ENCODE data around the gene GUCY1B1. TPM values are rescaled to one million over a fixed set of nuclear protein-coding genes. Genes with fewer than 3 reads are reported as not detected.
"Not testable (repeated sequence)": the region's sequence is repeated elsewhere in the genome, so short reads cannot be mapped to it uniquely, and the experiment has no call there.

The GUCY1B1 gene
- total RNA-seq, 1 experiment from 2014 or later, result 3.4 TPM

GRCh38 chr4:155761916-155762315 lies 3.1 kb downstream of the GUCY1B1 start:
- no peak for DNase-seq (ENCODE audit: low read depth)

- DNase-seq (ENCODE audit: low read depth), result no peak
Measured at GRCh38 chr4:155762334-155762733, 3.5 kb downstream of the GUCY1B1 start.

- no peak for DNase-seq (ENCODE audit: low read depth)
Measured at GRCh38 chr4:155763551-155763950, 4.7 kb downstream of the GUCY1B1 start.

DNA sequence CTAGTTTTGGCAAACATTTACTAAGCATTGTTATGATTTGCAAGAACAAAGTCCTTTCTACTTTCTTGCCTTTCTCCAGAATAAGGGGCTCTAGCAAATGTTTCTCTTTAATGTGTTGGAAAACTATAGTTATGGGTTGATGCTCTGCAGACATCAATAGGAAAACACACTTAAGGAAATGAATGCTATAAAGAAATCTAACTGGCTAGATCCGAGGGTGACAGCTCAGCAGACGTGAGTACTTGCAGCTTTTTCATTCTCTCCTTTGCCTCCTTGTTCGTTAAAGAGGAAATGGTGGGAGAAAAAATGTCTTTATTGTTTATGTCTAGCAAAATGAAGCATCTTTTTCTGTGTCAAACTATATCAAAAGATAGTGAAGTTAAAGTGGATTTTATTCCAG lies 6.3 kb downstream of the GUCY1B1 start:
- DNase-seq (ENCODE audit: low read depth), result no peak

- DNase-seq (ENCODE audit: low read depth), result no peak
Measured at GRCh38 chr4:155766622-155767021, 7.8 kb downstream of the GUCY1B1 start.

- DNase-seq (ENCODE audit: low read depth), result no peak
Measured at GRCh38 chr4:155768370-155768769, 9.5 kb downstream of the GUCY1B1 start.

DNA sequence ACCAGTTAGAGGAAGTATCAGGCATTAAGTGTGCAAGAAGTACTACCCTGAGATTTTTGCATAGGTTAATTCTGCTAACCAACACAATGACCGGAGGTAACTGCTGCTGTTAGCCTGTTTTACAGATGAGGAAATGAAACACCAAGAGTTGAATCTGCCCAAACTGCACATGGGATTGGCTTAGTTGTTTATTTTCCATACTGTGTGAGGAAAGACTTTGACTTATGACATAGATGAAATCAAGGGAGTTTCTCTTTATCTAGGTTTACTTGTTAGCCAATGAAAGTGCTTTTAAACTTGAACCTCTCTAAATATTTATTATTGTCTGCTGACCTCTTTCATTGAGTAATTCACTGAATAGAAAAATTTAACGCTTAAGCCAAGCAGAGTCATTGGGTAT lies 10.3 kb downstream of the GUCY1B1 start:
- DNase-seq (ENCODE audit: low read depth), result no peak

DNA sequence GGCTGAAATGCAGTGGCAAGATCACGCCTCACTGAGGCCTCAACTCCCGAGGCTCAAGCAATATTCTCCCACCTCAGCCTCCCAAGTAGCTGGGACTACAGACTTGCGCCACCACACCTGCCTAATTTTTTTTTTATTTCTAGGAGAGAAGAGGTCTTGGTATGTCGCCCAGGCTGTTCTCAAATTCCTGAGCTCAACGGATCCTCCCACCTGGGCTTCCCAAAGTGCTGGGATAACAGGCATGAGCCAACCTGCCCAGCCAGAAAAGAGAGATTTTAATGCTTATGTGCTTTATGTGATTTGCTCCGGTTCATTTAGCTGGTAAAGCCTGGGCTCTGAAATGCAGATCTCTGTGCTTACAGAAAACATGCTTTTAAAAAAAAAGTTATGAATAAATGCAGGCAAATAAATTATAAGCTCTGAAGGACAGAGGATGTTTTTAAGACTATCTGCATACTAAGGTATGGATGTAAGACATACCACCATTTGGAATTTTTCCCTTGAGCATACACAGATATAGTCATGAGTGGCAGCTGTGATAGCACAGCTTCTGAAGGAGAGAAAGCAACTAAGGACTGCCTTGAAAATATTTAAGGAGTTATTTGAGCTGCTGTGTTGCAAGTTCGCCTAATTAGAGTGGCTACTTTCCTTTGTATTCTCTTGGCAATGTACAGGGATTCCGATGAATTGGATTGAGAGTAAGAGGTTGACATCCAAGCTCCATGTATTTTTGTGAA lies 13.8 kb downstream of the GUCY1B1 start:
- no peak for DNase-seq (ENCODE audit: low read depth)

DNA sequence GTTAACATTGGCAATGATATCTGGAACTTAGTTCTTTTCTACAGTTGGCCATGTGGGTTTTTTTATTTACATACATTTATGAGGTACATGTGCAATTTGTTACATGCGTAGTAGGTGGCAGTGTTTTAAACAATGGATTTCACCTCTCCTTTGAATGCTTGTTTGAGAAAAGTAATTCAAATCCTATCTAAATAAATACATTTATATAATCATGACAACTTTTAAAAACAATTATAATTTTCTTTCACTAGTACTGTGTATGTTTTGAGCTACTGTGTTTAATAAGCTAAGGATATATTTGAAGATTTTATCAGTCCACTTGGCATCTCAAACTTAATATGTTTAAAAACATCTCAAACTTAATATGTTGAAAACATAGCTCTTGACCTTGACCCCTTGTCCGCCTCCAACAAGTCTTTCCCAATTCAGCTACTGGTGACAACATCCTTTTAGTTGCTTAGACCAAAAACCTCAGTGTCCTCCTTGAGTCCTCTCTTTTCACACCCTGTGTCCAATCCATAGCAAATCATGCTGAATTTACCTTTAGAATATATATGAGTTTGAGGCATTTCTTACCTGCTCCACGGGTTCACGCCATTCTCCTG lies 14.5 kb downstream of the GUCY1B1 start:
- no peak for DNase-seq (ENCODE audit: low read depth)

GRCh38 chr4:155774033-155774432 lies 15.2 kb downstream of the GUCY1B1 start:
- DNase-seq (ENCODE audit: low read depth), result no peak

DNA sequence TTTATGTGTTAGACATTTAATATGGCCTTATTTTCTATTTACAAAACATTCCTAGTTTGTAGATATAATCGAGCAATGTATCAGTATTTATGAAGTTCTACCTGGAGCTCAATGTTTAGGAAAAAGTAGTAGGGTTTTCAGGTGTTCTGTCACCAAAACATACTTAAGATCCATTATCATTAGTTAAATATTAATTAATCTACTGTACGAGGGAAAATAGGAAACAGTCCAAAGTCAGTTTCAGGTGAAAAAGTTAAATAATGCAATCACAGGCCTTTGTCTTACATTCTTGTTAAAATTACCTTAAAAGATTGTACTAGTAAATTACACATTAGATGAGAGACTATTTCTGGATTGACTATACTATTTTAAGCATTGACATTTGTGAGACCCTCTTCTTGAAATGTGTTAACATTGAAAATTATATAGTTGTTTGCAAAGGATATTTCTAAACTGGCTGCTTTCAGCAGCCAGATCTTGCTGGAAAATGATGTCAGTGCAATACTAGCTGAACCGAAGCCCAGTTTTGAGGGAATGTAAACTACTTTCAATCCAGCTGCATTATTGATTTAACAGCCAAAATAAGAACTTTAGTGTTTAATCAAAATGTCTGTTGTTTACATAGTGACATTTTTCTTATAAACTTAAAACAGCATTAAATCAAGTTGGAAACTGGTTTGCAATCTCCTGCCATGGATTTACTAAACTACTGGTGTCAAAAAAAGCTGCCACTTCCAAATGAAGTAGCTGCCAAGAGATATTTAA lies 19.3 kb downstream of the GUCY1B1 start:
- DNase-seq (ENCODE audit: low read depth), result no peak

- no peak for DNase-seq (ENCODE audit: low read depth)
Measured at GRCh38 chr4:155780775-155781174, 22.0 kb downstream of the GUCY1B1 start.

DNA sequence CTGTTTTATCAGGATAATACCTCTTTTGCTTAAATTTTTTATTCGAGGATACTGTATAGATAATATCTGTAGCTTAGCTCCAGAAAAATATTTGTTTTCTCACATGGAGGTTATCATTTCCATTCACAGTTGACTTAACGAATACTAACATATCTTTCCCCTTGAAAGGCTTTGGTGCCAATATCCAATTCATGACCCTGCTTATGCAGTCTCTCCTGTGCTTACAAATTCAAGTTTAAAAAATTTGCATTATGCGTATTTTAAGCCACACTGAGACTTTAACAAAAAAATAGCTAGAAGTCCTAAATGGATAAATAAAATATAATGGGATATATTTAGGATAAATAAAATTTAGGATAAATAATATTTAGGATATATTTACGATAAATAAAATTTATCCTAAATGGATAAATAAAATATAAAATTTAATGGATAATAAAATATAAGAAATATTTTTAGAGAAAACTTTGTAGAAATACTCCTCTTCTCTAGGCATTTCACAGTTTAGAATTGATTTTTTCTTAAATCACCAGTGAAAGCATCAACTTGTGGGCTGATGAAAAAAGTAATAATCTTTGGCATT lies 22.5 kb downstream of the GUCY1B1 start:
- no peak for DNase-seq (ENCODE audit: low read depth)

DNA sequence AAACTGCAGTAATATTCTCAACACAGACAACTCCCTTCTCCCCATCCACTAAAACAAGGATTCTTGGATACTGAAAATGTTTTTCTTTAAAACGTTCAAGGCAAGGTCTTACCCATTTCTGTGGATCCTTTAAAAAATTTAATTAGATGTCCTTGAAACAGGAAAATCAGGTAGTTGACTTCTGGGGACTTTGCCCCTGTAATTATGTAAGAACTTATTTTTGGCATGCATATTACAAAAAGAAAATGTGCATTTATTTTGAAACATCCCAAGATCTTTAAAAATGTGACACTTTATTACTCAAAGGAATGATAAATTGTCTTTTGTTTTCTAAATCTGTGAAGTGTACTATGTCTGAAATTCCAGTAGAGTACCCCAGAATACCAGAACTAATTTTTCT lies 25.8 kb downstream of the GUCY1B1 start:
- DNase-seq (ENCODE audit: low read depth), result no peak

GRCh38 chr4:155785828-155786227 lies 27.0 kb downstream of the GUCY1B1 start:
- no peak for DNase-seq (ENCODE audit: low read depth)

- DNase-seq (ENCODE audit: low read depth), result peak; percentile 56
Measured at GRCh38 chr4:155787113-155787710, 28.4 kb downstream of the GUCY1B1 start.

DNA sequence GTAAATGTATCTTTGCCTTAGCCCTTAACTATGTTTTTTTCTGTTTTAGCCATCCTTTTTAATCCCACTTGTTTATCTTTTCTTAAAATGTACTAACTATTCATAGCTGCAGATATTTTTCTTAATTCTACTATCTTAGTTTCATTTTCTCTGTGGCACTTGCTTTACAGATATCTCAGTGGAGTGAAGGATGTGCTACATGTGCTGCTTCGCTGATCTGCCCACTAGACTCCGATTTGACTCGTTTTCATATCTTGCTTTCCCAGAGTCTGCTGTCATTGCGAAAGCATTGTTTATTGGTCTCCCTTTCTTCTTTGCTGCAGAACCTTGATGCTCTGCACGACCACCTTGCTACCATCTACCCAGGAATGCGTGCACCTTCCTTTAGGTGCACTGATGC lies 30.6 kb downstream of the GUCY1B1 start:
- DNase-seq (ENCODE audit: low read depth), result no peak

DNA sequence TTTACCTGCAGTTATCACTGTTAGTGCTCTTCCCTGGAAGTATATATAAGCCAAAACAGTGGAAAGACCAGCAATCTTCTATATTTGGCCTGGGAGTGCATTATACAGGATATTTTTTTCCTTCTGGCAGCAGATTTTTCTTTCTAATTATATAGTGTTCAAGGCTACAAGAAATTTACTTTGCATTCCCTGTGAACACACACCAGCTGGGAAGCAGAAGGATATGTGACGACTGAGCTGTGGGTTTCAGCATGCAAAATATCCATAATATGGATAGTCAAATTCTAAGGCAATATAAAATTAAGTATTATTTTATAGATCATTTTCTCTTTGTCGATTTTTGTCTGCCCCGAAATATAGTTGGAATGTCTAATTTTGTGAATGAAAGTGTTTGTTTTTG lies 31.2 kb downstream of the GUCY1B1 start:
- DNase-seq (ENCODE audit: low read depth), result no peak

DNA sequence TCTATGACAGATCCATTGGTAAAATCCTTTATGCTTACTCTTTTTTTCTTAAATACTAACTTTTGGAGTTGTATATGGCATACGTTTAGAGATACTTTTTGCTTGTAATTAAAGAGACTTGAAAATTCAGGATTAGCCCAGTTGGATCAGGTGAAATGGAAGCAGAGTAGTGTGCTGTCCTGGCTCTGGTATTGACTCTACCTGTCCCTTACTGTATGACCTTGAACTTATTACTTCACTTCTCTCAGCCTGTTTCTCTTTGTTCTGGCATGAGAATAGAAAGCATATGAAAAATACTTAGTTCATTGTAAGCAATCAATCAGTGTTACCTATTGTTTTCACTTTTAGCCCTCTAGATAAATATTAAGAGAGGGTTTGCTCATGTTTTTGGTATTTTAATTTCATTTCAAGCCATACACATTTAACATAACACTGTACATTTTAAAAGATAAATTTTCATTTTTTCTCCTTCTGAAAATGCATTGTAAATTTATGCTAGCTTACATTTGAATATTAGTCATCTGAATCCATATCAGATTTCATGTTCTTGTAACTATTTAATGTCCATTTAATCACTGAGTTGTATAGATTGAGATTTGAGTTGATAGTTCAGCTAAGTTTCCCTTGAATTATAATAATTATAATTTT lies 35.9 kb downstream of the GUCY1B1 start:
- no peak for DNase-seq (ENCODE audit: low read depth)

DNA sequence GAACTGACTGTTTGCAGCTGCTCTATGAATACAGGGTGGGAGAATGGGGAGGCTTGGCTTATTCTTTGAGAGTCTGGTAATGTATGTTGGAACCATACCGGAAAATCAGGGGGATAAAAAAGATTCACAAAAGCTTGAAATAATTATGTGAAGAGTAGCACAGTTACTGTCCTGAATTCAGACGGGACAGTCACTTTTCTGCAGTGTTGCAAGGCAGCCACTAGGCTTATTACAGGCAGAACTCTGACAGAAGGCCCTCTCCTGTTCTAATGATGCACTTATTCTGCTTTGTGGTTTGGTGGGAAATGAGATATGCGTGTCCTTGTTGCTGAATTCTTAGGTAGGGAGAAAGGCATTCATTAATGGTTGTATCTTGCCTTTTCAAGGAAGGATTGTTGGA lies 37.2 kb downstream of the GUCY1B1 start:
- DNase-seq (ENCODE audit: low read depth), result peak; percentile 80

GRCh38 chr4:155797581-155797980 lies 38.8 kb downstream of the GUCY1B1 start:
- not testable (repeated sequence) for DNase-seq (ENCODE audit: low read depth)
